Medulla oblongata (tissue), 1 donor: ENCODE results near the gene NBEA.

Experiments
- DNase-seq: peaks from one replicate; pipeline ENCODE4 v3.0.0-alpha.2; 2015; ENCODE audit errors: extremely low spot score

NBEA gene

GRCh38 chr13:35474496-35475211, 532.6 kb downstream of the NBEA start:
- DNase-seq = no peak

DNA sequence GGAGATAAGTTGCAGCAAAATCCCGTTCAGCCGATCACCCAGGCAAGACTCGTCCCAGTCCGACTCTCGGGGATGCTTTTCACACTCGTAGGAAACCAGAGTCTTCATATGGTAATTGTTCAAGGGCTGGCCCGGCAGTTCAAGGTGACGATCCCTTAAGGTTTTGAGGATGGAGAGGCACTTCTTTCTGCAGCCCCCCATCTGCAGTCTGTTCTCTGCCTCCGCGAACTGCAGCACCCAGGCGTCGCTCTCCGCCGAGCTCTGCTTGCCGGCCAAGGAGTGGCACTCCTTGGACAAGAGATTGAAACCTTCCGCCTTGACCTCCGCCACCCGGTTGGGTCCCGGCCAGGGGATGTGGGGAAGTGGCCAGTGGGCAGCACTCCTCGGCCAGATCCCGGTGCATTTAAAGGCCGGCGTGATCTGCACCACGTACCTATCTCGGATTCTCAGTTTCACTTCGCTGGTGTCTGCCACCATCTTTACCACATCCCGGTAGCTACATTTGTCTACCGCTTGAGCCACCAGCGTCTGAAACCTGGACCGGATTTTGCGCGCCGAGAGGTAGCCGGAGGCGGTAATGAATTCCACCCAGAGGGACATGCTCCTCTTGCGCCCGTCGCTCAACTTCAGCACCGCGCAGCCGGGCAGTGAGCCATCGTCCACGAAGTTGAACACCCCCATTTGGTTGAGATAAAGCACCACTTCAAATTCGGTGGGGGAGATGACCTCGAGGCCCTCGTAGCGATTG, 533.3 kb downstream of the NBEA start:
- DNase-seq = peak; percentile 13

GRCh38 chr13:35475960-35476943, 534.2 kb downstream of the NBEA start, which contains the start of gene MAB21L1:
Gene MAB21L1 (minus strand): TSS chr13:35476689. CDS start chr13:35476138, 551 bp downstream.
- peak; percentile 42 for DNase-seq

DNA sequence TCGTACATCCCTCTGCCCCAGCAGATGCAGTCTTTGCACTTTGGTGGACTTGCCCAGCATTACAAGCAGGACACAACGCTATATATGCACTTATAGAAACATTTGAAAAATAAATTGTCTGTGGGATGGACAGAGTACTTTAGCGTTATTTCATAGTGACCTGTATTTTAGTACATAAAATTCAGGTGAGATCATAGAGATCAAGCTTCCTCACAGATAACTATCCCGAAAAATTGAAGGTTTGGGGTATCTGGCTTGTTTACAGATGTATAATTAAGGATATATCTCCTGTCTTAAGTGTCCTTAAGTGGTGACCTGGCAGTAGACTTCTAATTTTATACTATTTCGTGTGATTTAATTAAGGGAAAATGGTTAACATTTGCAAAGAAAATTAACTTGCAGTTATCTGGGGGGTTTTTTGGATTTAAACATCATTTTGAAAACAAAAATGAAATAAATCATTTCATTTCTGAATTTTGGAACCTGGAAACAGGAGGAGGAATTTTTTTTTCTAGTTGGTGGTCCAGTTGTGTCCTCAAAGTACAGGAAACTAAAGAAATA, 535.4 kb downstream of the NBEA start:
- DNase-seq = no peak

DNA sequence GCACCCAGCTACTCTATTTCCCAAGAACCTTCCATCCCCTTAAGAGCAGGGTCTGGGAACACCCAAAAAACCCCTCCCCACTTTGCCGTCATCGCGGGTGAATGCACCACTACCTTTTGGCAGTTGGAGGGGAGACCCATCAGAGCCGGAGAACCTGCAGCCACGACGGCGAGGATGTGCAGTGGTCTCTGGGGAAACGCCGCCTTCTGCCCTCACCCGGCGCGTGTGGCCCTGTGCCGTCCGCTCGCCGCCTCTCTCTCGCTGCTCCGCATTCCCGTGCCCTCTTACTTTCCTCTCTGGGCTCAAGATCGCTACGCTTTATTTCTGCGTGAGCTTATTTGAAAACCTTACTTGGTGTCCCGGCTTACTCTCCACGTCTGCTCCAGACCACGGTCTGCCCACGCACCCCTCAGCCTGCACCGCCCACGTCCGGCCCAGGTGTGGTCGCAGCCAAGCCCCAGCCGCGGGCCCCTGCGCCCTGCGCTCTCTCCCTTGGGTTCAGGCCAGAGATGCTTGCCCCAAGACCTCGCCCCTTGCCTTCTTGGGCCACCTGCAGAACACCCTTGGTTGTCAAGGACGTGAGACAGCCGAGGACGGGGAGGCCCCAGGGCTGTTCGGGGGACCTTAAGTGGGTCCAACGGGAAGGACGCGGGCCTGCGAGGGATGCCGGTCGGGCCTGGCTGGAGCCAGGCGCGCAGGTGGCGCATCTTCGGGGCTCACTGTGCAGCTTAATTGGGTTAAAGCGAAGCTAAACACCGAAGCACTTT, 536.4 kb downstream of the NBEA start:
- DNase-seq = no peak

- DNase-seq = no peak
These were observed 537.0 kb downstream of the NBEA start for GRCh38 chr13:35479038-35479492.

GRCh38 chr13:35479706-35480105, 537.6 kb downstream of the NBEA start:
- no peak for DNase-seq

GRCh38 chr13:35480346-35480745, 538.3 kb downstream of the NBEA start:
- DNase-seq = no peak

GRCh38 chr13:35481777-35482176, 539.7 kb downstream of the NBEA start:
- DNase-seq = no peak

DNA sequence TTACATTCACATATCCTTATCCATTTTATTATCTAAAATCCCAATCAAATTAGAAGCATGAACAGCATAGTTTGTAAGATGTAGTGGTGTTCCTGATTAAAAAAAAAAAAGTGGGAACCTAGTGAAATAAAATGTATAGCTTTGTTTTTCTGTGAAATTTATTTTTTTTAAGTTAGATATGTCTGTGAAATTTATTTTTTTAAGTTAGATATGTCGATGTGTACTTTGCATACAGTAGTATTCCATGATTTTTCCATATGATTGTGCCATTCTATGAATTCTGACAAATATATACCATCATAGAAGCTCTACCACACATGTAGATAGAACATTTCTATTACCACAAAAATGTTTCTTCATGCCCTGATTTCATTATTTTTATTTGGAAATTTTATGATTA, 540.5 kb downstream of the NBEA start:
- no peak for DNase-seq

- DNase-seq = no peak
These were observed 541.7 kb downstream of the NBEA start for GRCh38 chr13:35483761-35484160.

DNA sequence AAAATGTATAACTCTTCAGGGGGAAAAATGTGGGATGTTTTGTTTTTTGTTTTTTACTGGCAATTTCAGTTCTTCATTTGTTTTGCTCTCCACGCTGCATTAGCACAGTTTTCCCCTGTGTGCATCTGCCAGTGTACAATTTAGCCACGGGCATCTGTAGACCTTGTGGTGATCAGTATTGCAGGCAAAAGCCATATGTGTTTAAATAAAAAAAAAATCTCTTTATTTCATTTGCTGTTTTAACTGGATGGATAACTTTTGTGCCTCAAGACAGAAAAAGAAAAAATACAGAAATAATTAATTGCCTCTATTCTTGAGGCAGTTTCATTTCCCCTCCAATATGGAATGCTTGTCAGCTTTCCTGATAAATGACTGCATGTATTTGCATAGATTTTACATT, 542.3 kb downstream of the NBEA start:
- DNase-seq = no peak

DNA sequence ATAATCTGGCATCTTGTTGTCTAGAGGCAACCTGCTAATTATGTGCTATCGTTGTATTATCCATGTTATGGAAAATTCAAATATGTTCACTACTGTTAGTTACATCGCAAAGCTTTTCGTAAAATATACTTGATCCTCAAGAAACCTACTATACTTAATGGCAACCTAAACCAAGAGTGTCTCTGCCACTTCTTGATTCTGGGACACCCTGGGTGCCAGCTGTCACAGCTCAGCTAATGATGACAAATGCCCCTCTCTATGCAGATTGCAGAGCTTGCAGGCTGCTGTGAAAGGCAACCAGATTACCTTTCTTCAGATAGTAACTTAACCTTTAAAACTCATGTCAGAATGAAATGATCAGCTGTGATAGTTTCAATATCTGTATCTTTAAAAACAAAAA, 543.4 kb downstream of the NBEA start:
- no peak for DNase-seq

DNA sequence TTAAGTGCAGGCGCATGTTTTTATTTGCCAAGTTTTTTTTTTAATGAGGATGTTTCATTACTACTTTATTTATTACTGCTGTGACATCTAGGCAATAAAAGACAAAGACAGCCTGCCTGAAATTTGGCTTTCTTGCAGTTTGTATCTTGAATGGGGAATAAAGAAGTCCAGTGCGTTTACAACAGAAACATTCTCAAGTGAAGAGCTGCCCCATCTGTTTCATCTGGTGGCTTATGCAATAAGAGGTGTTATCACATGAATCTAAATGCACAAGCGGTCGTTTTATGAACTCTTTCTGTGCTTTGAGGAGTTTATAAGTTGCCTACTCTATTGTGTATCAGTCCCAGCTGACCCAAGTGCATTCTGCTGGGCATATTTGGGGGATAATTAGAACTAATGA, 547.0 kb downstream of the NBEA start:
- no peak for DNase-seq

DNA sequence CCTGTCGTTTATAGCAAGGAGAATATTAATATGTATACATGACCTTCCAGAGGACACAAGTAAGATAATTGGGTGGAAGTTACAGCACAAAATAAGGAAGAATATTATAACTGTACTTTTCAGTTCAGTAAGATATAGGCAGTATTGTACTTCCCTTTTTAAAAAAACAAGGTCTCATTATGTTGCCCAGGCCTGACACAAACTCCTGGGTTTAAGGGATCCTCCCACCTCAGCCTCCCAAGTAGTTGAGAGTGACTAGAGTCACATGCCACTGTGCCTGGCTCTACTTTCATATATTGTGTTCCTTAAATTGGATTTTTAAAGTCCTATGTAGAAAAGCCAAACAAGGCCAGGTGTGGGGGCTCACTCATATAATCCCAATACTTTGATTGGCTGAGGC, 553.9 kb downstream of the NBEA start:
- DNase-seq = no peak

DNA sequence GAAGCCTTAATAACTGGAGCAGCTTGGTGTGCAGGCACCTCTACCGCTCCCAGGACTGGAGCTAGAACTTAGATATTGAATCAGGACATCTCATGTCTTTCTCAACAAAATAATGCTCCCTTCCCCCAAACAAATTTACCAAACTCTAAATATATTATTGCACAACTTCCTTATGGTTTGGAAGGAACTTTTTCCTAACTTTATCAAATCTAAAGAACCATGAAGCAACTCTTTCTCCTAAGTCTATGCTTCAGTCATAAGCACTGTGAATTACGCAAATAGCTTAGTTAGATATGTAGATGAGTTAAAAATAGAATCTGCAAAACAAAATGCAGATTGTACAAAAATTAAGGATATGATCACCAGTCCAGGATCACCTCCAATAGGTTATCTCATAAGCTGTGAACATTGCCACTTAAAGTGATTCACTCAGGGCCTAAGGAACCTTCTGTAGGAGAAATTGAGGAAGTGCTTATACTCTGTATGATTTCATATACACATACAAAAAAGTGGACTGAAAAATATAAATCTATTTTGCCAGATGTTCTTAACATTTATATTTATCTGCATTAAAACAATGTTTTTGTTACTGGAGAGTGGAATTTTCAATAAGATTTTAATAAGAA, 554.8 kb downstream of the NBEA start:
- DNase-seq = no peak

- DNase-seq = no peak
These were observed 556.2 kb downstream of the NBEA start for GRCh38 chr13:35498231-35498630.

DNA sequence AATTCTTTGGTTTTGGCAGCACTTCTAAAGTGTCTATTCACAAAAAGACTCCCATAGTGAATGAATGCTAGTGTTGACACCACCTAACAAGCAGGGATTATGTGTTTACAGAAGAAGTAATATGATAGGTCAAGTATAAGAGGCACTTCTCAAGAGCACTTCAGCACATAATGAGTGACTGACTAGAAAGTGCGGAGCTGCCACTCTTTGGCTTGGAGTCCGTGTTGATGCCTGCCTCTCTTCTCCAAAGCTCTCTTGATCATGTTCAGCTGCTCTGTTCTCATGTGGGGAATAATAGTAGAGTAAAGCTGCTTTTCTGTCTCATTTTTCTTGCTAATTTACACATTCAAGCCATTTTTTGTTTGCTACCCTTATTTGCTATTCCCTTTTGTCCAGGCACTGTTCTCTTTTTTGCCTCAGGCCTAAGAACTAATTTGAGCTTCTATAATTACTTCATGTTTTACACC, 557.2 kb downstream of the NBEA start:
- DNase-seq = peak; percentile 16

GRCh38 chr13:35499676-35500075, 557.6 kb downstream of the NBEA start:
- peak; percentile 27 for DNase-seq

DNA sequence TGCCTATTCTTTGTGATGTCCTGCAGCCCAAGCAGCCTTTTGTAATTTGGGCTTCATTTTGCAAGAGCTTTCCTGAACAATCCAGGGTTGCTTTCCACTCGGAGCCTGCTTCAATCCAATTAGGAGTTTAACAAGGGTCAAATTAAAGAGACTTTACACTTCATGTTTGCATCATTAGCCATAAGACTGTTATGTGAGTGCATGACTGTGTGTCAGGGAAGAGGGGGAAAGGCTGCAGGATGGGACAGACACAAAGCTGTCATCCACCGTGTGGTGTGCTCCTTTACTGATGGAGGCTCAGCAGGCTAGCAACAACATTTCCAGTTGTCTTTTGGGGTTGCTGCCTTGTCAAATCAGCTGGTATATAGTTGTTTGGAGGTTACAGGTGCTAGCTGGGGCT, 558.1 kb downstream of the NBEA start:
- DNase-seq = peak; percentile 10
